Measurements from ENCODE around the gene CD46. TPM values are rescaled to one million over a fixed set of nuclear protein-coding genes. Genes with fewer than 3 reads are reported as not detected.

Gene CD46
- 139 and 144 TPM in 2 replicates for total RNA-seq

GRCh38 chr1:207751790-207752455 lies at the start of gene CD46:
TSS of gene CD46 (plus strand) at chr1:207752054. CDS start at chr1:207752213, 159 bp downstream.

Small RNAs within 50 kb of the gene (small RNA-seq; reads per million reads assigned to genes)
- not detected for gene RNA5SP534

Other genes starting within 250 kb of the CD46 start
- gene CR1L, start 106.9 kb upstream of the CD46 start, total RNA-seq: not detected in 2 replicates
- 0.39 and 0.54 TPM in 2 replicates for gene CD34, start 159.1 kb downstream of the CD46 start, total RNA-seq

Measured in articular chondrocyte of knee joint (primary cell).